ENCODE results near the gene MACROH2A1. TPM values are rescaled to one million over a fixed set of nuclear protein-coding genes. Genes with fewer than 3 reads are reported as not detected.

The MACROH2A1 gene
- polyA plus RNA-seq, 2 of the 4 experiments (the other 2 are of a cell fraction), result 158 to 172 TPM

GRCh38 chr5:135330798-135331096, 68.3 kb downstream of the MACROH2A1 start (continued):
- TF ChIP-seq EHMT2 (IDR thresholded peaks at IDR 0.05; ENCODE audit: low read depth) (no peak), ELK1 (IDR thresholded peaks at IDR 0.05; ENCODE audit: low read depth, low read length) (no peak)

- H3K9me3 ChIP-seq, result no peaks in the 10 kb centered on the region
- H3K4me1 ChIP-seq, result no peaks in the 10 kb centered on the region
- DNase-seq (ENCODE audit: low read depth in 1 of 2, low spot score in 1 of 2), result no peak
- no peak for FAIRE-seq
- no peak overlapping the region for H3K4me3 ChIP-seq
- 89% methylated on average over 18 of the region's 18 CpGs for WGBS (ENCODE audit: missing lambda C conversion rate)
- peak overlapping the region in 1 of 2 experiments; percentile 51; a peak in 3 of 6 replicates for H3K27ac ChIP-seq
- ChIA-PET CTCF (interaction anchor here (0.7 to 16.1 kb wide), 7 partner anchors 12 to 310 kb away, joined by 3 to 99 read pairs (median 6); no protein-coding TSS in a partner anchor), POLR2A (no interaction called here)
- no peak overlapping the region for H3K4me2 ChIP-seq
- peak in 1 of 2 experiments; percentile 13; a peak in 3 of 6 replicates for ATAC-seq
- TF ChIP-seq HOXB5 (CRISPR knock-in tag; IDR thresholded peaks at IDR 0.05) (no peak), HOXA7 (CRISPR knock-in tag; IDR thresholded peaks at IDR 0.05) (no peak), FOSL2 (IDR thresholded peaks at IDR 0.05) (no peak), FOSL2 (CRISPR knock-in tag; IDR thresholded peaks at IDR 0.05) (no peak)
- TF ChIP-seq, protein P1, sequence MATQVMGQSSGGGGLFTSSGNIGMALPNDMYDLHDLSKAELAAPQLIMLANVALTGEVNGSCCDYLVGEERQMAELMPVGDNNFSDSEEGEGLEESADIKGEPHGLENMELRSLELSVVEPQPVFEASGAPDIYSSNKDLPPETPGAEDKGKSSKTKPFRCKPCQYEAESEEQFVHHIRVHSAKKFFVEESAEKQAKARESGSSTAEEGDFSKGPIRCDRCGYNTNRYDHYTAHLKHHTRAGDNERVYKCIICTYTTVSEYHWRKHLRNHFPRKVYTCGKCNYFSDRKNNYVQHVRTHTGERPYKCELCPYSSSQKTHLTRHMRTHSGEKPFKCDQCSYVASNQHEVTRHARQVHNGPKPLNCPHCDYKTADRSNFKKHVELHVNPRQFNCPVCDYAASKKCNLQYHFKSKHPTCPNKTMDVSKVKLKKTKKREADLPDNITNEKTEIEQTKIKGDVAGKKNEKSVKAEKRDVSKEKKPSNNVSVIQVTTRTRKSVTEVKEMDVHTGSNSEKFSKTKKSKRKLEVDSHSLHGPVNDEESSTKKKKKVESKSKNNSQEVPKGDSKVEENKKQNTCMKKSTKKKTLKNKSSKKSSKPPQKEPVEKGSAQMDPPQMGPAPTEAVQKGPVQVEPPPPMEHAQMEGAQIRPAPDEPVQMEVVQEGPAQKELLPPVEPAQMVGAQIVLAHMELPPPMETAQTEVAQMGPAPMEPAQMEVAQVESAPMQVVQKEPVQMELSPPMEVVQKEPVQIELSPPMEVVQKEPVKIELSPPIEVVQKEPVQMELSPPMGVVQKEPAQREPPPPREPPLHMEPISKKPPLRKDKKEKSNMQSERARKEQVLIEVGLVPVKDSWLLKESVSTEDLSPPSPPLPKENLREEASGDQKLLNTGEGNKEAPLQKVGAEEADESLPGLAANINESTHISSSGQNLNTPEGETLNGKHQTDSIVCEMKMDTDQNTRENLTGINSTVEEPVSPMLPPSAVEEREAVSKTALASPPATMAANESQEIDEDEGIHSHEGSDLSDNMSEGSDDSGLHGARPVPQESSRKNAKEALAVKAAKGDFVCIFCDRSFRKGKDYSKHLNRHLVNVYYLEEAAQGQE (IDR thresholded peaks at IDR 0.05), result 0 out of 2 replicates have a peak, but pooled peaks have one; percentile 17
Observed at GRCh38 chr5:135329913-135330797, 68.9 kb downstream of the MACROH2A1 start.

DNA sequence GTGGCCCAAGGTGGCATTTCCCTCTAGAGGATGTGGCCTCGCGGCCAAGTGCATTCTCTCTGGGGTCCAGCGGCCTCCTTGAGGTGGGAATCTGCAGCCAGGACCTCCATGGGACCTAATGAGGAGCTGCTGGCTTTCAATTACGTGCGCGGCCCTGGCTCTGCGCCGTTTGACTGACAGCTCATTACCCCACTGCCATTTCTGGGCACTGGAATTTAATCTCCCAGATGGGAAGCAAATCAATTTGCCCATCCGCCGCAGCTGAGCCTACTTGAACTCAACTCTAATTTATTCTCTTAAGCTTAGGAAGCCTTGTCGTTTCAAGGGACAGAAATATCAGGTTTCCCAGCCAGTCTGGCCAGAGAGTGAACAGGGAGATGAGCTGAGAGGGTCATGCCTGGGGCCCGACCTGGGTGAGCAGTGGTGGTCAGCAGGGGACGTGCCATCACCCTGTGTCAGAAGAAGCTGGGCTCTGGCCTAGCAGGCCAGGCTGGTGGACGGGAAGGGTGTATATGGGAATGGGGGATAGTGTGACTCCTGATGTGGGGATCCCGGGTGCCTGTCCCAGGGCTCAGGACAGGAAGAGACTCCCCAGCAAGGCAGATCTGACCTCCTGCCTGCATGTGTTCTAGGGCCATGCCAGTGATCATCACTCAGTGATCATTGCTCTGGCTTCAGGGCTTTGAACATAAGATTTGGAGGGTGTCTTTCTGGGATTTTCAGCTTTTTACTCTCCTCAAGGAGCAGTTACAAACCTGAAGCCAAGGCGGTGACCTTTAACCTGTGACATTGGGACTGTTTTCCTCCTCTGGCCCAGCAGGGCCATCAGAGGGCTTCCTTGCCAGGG, 69.7 kb downstream of the MACROH2A1 start:
- DNase-seq (ENCODE audit: low read depth in 1 of 2, low spot score in 1 of 2) (no peak), ATAC-seq (no peak; a peak in 1 of 6 replicates), FAIRE-seq (no peak)
- 92% methylated on average over 16 of the region's 16 CpGs for WGBS (ENCODE audit: missing lambda C conversion rate)
- no peak for TF ChIP-seq CHD4 (IDR thresholded peaks at IDR 0.05; ENCODE audit: borderline replicate concordance)
- TF ChIP-seq RAD21 (conservative IDR thresholded peaks at IDR 0.05 in 1 of 2, IDR thresholded peaks at IDR 0.05 in 1 of 2), result no peak
- TF ChIP-seq EP300 (IDR thresholded peaks at IDR 0.05), result no peak
- TF ChIP-seq SREBF2 (IDR thresholded peaks at IDR 0.05), result no peak
- no peak for TF ChIP-seq FOXS1 (CRISPR knock-in tag; IDR thresholded peaks at IDR 0.05)
- TF ChIP-seq, protein P2, sequence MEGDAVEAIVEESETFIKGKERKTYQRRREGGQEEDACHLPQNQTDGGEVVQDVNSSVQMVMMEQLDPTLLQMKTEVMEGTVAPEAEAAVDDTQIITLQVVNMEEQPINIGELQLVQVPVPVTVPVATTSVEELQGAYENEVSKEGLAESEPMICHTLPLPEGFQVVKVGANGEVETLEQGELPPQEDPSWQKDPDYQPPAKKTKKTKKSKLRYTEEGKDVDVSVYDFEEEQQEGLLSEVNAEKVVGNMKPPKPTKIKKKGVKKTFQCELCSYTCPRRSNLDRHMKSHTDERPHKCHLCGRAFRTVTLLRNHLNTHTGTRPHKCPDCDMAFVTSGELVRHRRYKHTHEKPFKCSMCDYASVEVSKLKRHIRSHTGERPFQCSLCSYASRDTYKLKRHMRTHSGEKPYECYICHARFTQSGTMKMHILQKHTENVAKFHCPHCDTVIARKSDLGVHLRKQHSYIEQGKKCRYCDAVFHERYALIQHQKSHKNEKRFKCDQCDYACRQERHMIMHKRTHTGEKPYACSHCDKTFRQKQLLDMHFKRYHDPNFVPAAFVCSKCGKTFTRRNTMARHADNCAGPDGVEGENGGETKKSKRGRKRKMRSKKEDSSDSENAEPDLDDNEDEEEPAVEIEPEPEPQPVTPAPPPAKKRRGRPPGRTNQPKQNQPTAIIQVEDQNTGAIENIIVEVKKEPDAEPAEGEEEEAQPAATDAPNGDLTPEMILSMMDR (IDR thresholded peaks at IDR 0.05), result no peak
- ChIA-PET CTCF (interaction anchor here (0.7 to 16.1 kb wide), 4 partner anchors 13 to 137 kb away, joined by 3 to 99 read pairs (median 4); no protein-coding TSS in a partner anchor), POLR2A (no interaction called here)
- Histone ChIP-seq H3K27ac (peak overlapping the region in 1 of 2 experiments; percentile 51; a peak in 2 of 6 replicates), H3K4me1 (no peaks in the 10 kb centered on the region), H3K9me3 (no peaks in the 10 kb centered on the region), H3K4me3 (no peak overlapping the region), H3K4me2 (no peak overlapping the region)
